Superior temporal gyrus (tissue), 1 donor: ENCODE results near the gene EXOC4.

Experiments used
- DNase-seq: peaks from one replicate; pipeline ENCODE4 v3.0.0-alpha.2; 2016; ENCODE audit errors: extremely low spot score

Gene EXOC4

DNA sequence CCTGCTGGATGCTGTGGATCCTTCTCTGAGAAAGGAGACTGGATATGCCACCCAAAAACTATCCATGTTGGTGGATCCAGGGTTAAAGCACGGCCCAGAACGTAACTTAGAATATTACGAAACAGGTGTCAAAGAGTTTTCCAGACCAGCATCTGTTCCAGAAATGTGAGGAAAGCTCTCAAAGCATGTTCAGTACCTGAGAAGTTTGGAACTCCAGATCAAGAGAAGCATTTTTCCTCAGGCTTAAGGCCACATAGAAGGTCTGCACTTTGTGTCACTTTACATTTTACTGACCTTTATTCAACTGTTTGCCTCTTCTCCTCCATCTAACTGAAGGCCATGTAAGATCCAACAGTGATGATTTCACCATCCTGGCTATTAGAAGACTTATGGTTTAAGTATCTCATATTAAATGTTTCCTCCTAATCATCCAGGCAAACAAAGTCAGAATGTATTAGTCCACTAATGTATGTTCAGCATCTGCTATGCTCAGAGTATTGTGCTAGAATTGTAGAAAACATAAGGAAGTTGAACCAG is 533.6 kb downstream of the EXOC4 start:
- no peak for DNase-seq

GRCh38 chr7:133789974-133790373 is 537.1 kb downstream of the EXOC4 start:
- DNase-seq, result no peak

GRCh38 chr7:133790911-133791310 is 538.0 kb downstream of the EXOC4 start:
- DNase-seq, result no peak

DNA sequence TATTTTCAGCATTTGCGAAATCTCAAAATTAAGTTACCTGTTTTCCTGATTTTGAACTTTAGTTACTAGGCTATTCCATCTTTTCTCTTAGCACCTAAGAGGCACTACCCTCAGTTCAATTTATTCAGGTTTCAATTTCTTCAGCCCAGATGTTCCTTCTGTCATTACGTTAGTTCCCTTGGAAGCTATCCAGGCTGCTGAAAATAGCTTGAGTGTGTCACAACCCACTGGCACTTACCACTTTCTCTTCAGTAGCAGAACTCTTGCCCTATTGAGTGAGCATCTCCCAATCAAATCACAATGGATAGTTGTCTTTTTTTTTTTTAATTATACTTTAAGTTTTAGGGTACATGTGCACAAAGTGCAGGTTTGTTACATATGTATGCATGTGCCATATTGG is 541.6 kb downstream of the EXOC4 start:
- DNase-seq, result no peak

GRCh38 chr7:133795068-133795665 is 542.3 kb downstream of the EXOC4 start:
- DNase-seq, result no peak

- no peak for DNase-seq
Measured at GRCh38 chr7:133796782-133797745, 544.2 kb downstream of the EXOC4 start.

GRCh38 chr7:133797818-133798520 is 545.1 kb downstream of the EXOC4 start:
- DNase-seq, result no peak

- DNase-seq, result no peak
Measured at GRCh38 chr7:133801341-133801740, 548.5 kb downstream of the EXOC4 start.

GRCh38 chr7:133804127-133804526 is 551.2 kb downstream of the EXOC4 start:
- DNase-seq, result no peak

- no peak for DNase-seq
Measured at GRCh38 chr7:133805426-133805825, 552.5 kb downstream of the EXOC4 start.

GRCh38 chr7:133807624-133808492 is 555.0 kb downstream of the EXOC4 start:
- DNase-seq, result no peak

DNA sequence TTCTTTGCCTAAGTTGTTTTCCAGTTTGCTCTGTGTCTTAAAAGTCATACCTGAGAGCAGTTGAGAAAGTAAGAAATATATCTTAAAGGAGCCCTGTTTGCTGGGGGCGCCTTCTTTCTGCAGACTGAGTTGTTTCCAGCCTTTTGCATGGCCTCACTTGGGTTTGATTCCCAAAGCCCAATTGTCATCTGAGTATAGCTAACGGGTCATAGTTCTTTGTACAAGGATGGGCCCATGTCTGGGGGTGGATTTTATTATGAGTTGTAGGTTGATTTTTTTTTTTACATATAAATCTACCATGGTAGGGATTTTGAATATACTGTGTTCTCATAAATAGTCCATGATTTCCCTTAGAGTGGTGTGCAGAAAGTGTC is 555.6 kb downstream of the EXOC4 start:
- DNase-seq, result no peak

DNA sequence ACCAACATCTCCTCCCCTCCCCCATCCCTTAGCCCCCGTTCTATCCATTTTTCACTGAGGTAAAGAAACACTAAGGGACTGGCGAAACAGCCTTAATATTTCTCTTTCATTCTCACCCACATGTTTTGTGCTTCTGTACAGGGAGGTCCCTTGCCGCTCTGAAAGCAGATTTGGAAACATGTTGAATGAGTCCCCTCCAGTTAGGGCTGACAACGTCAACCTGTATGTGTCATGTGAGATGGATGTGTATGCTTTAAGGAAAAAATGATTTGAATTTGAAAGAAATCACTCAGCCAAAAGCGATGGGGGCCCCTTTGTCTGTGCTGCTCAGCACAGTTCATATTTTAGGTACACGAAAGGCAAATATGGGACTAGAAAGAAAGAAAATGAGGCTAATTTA is 560.0 kb downstream of the EXOC4 start:
- DNase-seq, result no peak

GRCh38 chr7:133815611-133816210 is 562.8 kb downstream of the EXOC4 start:
- no peak for DNase-seq

- no peak for DNase-seq
Measured at GRCh38 chr7:133819695-133820094, 566.8 kb downstream of the EXOC4 start.

GRCh38 chr7:133820584-133820983 is 567.7 kb downstream of the EXOC4 start:
- no peak for DNase-seq

GRCh38 chr7:133821171-133821570 is 568.3 kb downstream of the EXOC4 start:
- no peak for DNase-seq

DNA sequence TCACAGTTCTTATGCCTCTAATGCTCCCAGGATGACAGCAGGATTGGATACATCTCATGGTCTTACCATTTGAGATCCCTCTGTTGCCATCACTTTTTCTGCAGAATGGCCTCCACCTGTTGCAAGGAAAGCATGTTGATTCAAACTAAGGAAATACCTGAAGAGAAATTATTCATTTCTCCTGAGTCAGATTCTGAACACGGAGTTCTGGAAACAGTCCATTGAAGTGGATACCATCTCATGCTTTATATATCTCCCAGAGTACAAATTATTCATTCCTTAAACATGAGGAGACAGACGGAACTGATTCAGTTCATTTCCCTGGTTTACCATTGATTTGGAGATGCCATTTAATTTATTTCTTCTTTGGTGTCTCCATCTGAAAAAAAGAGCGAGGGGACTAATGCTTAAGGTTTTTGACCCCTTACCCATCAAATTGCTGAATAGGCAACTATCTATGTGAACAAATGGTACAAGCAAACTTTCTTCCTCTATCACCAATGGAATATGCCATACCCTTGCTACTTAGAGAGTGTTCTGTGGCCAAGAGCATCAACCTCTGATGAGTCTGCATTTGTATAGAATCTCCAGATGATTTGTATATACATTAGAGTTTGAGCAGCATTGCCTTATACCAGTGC is 569.2 kb downstream of the EXOC4 start:
- peak; percentile 38 for DNase-seq

DNA sequence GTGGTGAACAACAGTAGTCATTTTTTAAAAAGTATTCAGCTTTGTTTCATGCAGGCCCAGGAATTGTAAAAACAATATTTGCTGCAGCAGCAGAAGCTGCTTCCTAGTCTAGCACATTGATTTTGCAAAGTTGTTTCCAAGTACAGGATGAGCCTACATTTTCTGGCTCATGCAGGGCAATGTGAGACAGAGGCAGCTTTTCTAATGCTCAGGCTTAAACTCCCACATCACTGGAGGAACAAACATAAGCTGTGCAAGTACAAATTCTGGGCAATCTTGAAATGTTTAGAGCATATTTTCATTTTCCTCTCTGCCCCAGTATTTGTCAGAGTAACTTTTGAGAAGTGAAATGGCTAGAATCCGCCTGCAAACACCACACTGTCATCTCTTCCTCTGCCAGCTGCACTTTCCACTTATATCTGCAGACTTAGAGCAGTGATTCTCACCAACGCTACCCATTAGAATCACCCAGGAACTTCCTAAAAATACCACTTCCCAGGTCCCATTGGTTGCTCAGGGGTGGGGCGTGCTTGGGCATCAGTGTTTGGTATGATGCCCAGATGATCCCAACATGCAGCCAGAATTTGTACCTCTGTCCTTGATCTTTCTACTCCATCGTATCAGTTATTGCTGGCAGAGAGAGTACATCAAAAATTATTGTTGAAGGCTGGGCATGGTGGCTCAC is 570.1 kb downstream of the EXOC4 start:
- peak; percentile 67 for DNase-seq

- no peak for DNase-seq
Measured at GRCh38 chr7:133824132-133824531, 571.3 kb downstream of the EXOC4 start.
